HL-60 (cell line): ENCODE measurements around the gene GNAI1.

Experiments used
- DNase-seq, 2 experiments: peaks; one replicate each; pipeline ENCODE4 v3.0.0-alpha.2; 2010 to 2020; ENCODE audit warnings: low read depth in 1 of 2, low spot score in 1 of 2
- H3K27ac ChIP-seq: fragments of 250-450 bp; sonication (Bioruptor Pico); replicated peaks from 2 replicates; pipeline ENCODE4 v1.5.1; 2020; ENCODE audit warnings: mild to moderate bottlenecking, moderate library complexity
- H3K27me3 ChIP-seq: fragments of 250-450 bp; sonication (Bioruptor Pico); 2 replicates; pipeline ENCODE4 v1.5.1; 2021; ENCODE audit warnings: mild to moderate bottlenecking, moderate library complexity; ENCODE audit not compliant: insufficient read depth, poor library complexity, severe bottlenecking
- H3K4me3 ChIP-seq: replicated peaks from 2 replicates; pipeline ENCODE4 v1.5.1; 2011; ENCODE audit warnings: mild to moderate bottlenecking, control low read depth, low read length; ENCODE audit not compliant: insufficient read depth
- CTCF ChIP-seq: IDR thresholded peaks from one replicate; pipeline ENCODE4 v1.5.1; 2011; ENCODE audit warnings: low read length, control low read depth, inconsistent platforms; ENCODE audit not compliant: insufficient read depth
- GABPA ChIP-seq: IDR thresholded peaks from 2 replicates; pipeline ENCODE4 v1.6.1; 2012; ENCODE audit warnings: low read depth
- POLR2AphosphoS5 ChIP-seq: IDR thresholded peaks from 2 replicates; pipeline ENCODE4 v1.6.1; 2012; ENCODE audit warnings: low read depth
- REST ChIP-seq: IDR thresholded peaks from 2 replicates; pipeline ENCODE4 v1.6.1; 2012; ENCODE audit warnings: low read depth; ENCODE audit not compliant: insufficient replicate concordance
- SPI1 ChIP-seq: IDR thresholded peaks from 2 replicates; pipeline ENCODE4 v1.6.1; 2012; ENCODE audit warnings: low read depth, mild to moderate bottlenecking, borderline replicate concordance

Gene GNAI1

GRCh38 chr7:80235334-80235733, 100.7 kb downstream of the GNAI1 start:
- DNase-seq = no peak
- TF ChIP-seq CTCF = no peak
- TF ChIP-seq REST = no peak
- no peak for TF ChIP-seq SPI1
- no peak for TF ChIP-seq POLR2AphosphoS5
- no peak for TF ChIP-seq GABPA
- no peak overlapping the region for H3K27ac ChIP-seq
- H3K27me3 ChIP-seq = no peaks in the 10 kb centered on the region
- no peak overlapping the region for H3K4me3 ChIP-seq

GRCh38 chr7:80236681-80237080, 102.0 kb downstream of the GNAI1 start:
- TF ChIP-seq POLR2AphosphoS5 (no peak), REST (no peak), GABPA (no peak), CTCF (no peak), SPI1 (no peak)

GRCh38 chr7:80240265-80241025, 105.8 kb downstream of the GNAI1 start:
- Histone ChIP-seq H3K27me3 (no peaks in the 10 kb centered on the region), H3K27ac (no peak overlapping the region)

More at GRCh38 chr7:80236681-80237080, 102.0 kb downstream of the GNAI1 start:
- H3K27ac ChIP-seq = no peak overlapping the region
- H3K27me3 ChIP-seq = no peaks in the 10 kb centered on the region
- no peak for DNase-seq
- no peak overlapping the region for H3K4me3 ChIP-seq

More at GRCh38 chr7:80240265-80241025, 105.8 kb downstream of the GNAI1 start:
- DNase-seq = no peak
- no peak overlapping the region for H3K4me3 ChIP-seq
- TF ChIP-seq SPI1 (no peak), GABPA (no peak), REST (no peak), CTCF (no peak), POLR2AphosphoS5 (no peak)
